ENCODE data around the gene GIT2.
"Not testable (repeated sequence)": the region's sequence is repeated elsewhere in the genome, so short reads cannot be mapped to it uniquely, and the experiment has no call there.

Gene GIT2

DNA sequence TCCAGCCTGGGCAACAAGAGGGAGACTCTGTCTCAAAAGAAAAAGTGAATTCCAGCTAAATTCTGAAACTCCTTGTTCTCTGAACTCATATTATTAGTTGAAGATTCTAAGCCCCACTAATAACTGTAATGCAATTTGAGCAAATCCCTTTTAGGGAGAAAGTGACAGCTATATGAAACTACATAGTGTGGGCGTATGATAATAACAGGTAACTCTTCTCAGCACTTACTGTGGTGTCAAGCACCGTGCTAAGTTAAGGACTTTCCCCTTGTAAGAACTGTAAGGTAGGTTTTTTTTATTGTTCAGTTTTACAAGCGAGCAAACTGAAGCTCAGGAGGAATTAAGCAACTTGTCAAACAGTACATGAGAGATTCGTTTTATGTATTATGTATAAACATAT lies 8.4 kb upstream of the GIT2 start:
- DNase-seq = no peak

DNA sequence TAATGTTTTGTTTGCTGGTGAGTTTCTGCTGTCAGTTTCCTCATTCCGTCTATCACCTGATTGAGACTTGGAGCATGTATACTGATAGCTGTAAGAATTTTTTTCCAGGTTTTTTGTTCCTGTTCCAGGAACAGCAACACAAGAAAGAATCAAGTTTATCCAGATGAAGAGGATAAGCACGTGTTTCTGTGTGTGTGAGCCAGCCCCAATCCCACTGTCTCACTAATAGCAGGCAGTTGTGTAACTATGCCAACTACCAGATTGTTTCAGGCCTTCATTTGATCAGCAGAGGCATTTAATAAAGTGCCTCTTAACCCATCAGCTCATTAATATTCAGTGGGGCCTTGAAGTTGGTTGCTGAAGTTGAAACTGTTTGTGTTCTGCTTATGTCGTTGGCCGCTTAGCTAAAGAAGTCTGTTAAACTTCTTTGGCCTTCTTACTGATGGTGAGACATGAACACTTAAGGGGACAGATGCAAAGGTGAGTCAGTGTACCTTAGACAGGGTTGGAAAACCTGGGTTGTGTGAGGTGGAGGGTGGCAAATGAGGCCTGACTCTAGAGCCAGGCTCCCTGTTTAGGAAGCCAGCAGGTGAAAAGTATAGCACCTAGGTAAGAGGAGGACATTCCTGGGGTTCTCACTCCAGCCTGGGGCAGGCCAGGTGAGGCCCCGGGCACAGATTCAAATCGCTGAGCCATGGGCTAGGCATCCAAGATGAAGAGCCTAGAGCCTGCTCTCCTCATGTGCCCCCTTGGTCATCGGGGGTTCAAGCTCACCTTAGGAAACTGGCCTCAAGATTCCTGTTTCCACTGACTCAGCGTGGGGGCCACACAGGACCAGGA lies 6.7 kb upstream of the GIT2 start:
- no peak for DNase-seq

DNA sequence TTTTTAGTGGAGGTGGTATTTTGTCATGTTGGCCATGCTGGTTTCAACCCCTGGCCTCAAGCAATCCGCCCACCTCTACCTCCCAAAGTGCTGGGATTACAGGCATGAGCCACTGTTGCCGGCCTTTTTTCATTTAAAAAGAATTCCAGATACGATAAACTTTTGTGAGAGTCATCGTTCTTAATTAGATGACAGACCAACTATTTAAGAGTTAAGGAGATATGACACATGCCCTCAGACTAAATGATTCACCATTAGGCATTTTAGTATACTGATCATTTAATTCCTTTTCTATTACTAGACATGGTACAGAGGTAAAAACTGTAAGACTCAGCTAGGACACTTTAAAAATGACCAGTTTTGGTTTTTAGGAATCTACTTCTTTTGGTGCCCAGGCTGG lies 5.4 kb upstream of the GIT2 start:
- no peak for DNase-seq

DNA sequence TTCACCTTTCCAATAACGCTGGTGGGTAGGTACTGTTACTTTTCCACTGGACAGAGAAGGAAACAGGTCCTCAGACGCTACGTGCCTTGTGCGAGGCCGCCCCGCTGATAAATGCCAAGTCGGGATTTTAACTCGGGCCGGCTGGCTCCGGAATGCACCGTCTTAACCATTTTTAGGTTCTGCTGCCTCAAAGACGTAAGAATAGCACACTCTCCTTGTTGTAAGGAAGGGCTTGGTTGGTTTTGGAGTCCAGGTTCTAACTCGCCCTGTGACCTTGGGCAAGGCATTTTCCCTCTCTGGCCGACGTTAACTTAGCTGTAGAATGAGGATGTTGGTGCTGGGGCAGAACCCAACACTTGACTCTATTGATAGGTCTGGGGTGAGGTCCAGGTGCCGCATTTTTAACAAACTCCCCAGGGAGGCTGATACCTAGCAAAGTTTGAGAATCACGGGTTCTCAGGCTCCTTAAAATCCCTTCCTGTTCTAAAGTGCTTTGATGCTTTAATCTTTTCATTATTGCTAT lies 3.9 kb upstream of the GIT2 start:
- DNase-seq = peak; percentile 39

DNA sequence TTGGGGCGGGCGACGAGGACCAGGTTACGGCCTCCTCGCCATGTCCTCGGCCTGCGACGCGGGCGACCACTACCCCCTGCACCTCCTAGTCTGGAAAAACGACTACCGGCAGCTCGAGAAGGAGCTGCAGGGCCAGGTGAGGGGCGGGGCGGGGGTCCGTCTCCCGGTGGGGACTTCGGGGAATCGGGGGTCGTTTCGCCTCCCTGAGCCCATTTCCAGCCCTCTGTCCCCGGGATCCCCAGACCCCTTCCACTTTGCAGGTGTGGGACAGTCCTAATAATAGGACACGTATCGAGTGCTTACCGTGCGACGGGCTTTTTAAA lies 3.4 kb upstream of the GIT2 start:
- no peak for DNase-seq

DNA sequence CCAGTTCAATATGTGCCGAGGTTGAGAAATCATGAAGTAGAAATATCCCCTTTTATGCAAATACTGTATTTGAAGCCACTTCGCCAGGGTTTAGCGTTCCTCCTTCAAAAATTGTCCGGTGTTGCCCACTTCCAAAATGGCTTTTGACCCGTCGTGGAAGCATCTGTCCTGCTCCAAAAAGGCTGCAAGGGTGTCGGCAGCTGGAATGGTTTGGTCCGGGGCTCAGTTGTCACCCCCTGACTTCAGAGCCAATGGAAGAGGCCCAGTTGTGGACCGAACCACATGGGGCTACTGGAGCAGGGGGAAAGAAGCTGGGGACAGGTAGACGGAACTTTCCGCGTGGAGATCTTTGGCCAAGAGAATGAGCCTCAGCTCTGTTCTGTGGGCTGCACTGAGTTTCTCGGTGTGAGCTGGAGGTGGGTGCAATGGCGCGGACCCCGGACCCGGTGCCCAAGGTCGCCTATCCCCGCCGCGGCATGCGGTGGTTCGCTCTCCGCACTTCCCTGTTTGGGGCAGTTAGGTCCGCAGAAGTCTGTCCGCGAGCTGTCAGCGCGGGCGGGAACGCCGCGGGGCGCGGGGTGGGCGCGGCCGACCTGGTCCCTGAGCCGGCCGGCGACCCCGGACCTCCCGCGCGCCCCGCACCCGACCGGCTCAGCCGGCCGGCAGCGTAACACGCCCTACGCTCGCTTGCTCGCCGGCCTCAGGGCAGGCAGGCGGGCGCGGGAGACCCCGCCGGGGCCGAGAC lies 2.9 kb upstream of the GIT2 start, which contains the start of gene ANKRD13A:
TSS of gene ANKRD13A (plus strand) at position 527 of the 745 bp plus-strand sequence. CDS start 259 bp downstream, outside the sequence.
- DNase-seq = peak; percentile 88

DNA sequence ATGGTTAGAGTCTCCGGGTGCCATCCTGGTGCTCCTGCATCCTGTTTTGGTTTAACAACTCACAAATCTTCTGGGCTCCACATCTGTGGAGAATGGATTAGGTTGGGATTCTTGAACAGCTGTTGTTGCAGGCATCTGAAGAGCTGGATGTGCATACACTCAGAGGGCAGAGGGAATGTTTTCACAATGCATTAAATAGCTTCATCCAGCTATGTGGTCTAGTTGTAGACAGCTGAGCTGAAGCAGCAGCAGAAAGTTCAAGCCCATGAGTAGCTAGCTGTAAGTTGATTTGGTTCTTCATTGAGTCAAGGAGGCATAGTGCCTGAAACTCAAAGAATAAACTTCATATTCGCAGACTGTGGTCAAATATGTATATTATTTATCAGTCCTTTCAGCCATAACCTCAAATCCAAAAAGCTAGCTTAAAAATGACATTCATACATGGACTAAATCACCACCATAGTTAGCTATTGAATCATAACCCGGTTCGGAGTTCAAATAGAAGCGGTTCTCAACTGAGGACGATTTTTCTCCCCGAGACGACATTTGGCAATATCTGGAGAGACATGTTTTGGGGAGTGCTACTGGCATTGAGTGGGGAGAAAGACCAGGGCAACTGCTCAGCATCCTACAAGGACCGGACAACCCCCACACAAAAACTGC lies 2.2 kb upstream of the GIT2 start:
- DNase-seq = no peak

DNA sequence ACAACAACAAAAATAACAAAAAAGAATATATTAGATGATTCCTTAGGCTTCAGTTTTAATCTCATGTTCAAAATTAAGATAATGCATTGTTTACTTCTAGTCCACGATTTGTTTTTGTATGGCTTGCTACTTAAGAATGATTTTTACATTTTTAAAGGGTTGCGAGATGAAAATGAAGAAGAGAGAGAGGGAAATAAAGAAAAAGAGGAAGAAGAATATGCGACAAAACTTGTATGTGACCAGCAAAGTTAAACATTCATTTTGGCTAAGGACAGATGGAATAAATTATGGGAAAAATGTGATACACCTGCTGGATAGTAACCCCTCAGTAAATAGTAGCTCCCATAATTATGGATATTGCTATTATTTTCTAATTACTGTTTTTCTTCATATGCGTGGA lies 1.2 kb upstream of the GIT2 start:
- DNase-seq = no peak

DNA sequence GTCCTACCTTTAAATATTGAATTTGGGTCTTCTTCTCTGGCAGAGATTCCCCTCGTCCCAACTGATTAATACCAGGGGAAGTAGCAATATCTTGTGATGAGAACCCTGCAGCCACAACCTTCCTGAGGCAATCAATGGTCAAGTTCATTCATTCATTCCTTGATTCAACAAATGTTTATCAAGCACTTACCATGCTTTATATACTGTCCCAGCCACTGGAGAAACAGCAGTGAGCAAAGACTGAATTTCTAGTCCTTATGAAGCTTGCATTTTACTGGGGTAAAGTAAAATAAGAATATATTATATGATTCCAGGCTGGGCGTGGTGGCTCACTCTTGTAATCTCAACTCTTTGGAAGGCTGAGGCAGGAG lies 300 bp upstream of the GIT2 start:
- no peak for DNase-seq

DNA sequence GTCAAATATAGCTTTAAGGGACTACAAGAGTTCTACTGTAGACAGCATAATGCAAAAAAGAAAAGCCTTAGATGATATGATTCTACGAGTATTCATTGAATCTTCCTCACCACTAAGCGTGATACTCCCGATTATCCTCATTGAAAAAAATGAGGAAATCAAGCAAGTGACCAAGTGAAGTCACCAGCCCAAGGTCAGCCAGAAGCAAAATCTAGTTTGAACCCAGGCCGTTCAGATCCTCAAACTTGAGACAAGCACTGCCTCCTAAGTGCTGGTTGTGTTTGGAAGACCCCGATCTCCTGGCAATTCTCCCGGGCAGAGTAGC lies 845 bp downstream of the GIT2 start:
- DNase-seq = no peak

DNA sequence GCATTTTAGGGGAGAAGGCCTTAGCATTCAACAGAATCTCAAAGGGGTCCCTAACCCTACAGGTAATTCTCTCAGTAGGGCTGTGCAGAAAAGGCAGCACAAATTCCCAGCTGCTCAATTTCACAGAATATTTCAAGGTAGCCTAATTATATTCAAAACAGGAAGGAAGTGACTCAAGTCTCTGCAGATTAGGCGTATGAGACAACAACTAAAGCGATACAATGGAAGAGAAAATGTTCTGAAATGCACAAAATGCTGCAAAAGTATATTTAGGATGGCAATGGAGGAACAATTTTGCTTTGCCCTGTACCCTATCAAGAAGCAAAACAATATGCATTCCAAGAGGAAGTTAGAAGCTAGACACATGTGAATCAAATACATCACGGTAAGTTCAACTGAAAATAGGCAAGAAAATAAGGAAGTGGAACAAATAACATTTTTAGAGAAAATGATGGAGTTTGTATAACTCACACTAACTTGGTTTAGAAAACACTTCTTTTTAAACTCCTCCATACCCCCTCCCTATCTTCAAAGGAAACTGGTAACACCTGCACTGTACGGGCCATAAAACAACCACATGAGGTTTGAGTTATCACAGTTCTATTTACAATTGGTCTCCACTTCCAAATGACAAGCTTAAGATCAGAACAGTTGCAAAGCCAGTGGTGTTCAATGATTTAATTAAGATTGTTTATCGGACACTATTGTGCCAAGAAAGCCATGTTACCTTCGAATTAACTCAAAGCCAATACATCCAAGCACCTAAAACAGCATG lies 1.6 kb downstream of the GIT2 start:
- no peak for DNase-seq

DNA sequence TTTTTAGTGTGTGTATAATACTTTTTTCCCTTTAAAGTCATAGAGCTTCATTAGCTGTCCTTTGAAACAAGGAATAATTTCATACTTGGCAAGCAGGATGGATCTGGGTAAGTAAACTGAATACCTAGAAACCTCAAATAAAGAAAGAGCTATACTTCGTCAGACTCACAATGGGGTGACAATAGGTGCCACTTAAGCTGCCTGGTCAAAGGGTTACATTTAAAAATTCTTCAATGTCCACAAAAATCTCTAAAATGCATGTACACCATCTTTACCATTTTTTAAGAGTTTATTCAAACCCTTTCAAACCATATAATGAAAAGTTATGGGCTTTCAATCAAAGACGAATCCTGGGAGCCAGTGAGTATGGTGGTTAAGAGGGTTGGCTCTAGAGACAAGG lies 3.1 kb downstream of the GIT2 start:
- no peak for DNase-seq

DNA sequence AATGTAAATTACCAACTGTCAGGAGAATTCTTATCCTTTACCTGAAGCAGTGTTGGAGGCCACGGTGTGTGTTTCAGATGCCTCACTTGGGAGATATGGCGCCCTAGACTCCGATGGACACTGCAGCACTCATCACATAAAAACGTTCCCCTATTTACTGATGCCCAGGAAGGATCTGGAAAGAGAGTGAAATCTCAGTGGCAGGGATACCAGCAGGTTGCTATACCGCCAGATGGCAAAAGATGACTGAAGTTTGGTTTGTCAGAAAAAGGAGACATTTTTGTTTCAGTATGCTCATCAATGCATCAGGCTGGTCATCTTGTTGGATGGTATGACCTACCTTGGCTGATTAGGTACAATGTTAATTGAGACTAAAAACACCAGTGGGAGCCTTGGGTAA lies 4.6 kb downstream of the GIT2 start:
- DNase-seq = no peak

DNA sequence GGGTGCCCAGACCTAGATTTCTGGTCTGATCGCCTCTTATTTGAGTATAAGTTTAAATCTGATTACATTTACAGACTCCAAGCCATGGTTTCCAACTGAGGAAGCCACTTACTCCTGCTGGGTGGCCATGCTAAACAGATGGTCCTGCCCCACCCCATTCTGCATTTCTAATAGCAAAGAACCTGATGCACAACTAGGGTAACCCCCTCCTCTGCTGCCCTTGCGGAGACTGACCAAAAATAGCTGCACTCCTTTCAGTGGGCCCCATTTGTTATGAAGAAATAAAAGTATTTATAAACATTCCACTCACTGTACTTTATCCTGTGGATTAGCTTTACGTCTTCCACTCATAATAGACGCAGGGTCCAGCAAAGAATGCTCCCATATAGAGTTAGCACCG lies 6.8 kb downstream of the GIT2 start:
- DNase-seq = no peak

DNA sequence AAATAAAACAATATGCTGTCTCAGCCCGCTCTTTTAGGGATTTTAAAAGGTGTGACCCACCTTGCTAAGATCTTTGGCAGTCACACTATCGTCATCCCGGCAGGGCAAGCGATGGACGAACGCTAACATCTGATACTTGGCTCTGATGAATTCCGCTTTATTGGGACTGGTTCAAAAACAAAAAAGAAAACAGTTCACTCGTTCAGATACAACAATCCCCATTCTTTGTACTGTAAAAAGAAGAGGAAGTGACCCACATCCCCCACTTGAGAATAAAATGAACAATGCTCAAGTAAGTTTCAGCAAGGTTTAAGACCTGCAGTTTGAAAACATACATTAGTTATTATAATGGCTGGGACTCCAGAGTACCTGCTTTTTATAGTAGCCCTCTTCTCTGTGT lies 7.3 kb downstream of the GIT2 start:
- DNase-seq = no peak

DNA sequence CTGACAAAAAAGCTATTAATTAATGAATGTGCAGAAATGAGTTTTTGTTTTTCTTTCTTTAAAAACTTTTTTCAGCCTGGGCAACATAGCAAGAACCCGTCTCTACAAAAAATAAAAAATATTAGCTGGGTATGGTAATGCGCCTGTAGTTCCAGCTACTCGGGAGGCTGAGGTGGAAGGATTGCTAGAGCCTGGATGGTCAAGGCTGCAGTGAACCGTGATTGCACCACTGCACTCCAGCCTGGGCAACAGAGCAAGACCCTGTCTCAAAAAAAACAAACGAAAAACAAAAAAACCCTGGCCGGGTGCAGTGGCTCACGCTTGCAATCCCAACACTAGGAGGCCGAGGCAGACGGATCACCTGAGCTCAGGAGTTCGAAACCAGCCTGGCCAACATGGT lies 7.9 kb downstream of the GIT2 start:
- DNase-seq = no peak

DNA sequence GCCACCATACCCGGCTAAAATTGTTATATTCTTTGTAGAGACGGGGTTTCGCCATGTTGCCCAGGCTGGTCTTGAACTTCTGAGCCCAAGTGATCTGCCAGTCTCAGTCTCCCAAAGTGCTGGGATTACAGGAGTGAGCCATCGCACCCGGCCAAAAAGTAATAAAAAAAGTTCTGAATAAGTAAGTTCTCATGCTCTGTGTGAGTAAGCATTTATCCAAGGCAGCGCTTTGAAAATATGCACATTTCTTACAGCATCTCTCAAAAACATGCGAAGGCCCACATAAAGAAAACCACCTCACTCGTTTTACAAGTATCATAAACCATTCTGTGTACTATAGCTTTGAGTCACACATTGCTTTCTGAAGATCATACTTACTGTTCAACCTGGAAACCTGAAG lies 8.6 kb downstream of the GIT2 start:
- DNase-seq = no peak

DNA sequence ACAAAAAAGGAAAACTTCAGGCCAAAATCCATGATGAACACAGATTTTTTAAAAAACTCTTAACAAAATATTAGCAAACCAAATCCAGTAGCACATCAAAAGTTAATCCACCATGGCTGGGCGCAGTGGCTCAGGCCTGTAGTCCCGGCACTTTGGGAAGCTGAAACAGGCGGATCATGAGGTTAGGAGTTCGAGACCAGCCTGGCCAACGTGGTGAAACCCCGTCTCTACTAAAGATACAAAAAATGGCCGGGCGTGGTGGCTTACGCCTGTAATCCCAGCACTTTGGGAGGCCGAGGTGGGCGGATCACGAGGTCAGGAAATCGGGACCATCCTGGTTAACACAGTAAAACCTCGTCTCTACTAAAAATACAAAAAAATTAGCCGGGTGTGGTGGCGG lies 9.9 kb downstream of the GIT2 start:
- not testable (repeated sequence) for DNase-seq

DNA sequence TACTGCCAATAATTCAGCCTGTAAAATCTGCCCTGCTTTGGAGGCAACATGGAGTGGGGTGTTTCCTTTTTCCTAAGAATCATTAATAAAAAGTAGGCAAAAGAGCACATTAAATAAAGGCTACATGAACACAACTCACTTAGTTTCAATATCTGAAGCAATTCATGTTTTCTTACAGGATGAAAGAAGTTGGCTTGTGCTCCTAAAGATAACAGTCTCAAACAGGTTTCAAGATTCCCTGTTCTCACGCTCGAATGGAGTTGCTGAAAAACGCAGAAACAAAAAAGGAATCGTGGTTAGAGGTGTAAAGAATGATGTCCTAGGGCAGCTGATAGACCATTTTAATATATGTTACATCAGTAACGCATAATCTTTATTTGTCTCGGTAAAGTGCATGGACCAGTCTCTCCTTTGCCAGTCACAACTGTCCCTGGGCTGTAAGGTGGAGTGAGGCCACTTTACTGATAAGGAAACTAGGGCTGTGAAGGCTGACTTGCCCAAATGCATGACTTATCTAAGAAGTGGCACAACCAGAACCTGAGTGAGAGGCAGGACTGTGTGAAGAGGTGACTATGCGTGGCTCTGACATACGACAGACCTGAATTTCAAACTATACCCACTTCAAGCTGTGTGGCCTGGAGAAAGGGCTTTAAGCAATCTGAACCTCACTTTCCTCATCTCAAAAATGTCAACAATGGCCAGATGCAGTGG lies 12.6 kb downstream of the GIT2 start:
- no peak for DNase-seq

DNA sequence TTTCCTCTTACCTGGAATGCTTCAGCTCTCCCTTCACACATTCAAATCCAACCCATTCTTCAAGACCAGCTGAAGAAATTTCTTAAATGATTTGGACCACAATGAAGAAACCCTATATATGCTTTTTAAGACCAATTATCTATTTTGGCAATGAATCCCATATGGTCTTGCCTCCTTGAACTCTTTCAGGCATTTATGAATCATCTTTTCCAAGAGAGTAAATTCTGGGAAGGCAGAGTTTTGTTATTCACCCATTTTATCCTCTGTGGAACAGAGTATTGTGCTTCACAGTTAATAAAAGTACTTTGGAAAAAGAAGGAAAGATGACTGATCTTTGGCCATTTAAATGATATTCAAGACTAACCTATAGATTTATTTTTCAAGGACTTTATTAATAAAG lies 14.0 kb downstream of the GIT2 start:
- DNase-seq = no peak

DNA sequence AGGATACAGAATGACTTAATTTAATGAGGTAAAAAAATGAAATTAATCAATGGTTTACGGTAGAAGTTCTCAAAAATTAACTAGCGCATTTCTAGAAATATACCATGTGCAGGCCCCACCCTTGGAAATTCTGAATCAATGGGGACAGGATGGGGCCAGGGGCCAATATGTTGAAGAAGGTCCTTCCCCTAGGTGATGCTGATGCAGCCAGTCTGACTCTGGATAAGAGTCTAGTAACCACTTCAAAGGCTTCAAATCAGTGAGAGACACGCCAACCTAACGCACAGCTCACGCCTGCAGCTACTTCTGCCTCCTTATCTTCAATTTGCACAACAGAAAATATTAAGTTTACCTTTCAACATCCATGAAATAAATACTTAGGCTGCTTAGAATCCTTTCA lies 14.9 kb downstream of the GIT2 start:
- DNase-seq = peak; percentile 66

DNA sequence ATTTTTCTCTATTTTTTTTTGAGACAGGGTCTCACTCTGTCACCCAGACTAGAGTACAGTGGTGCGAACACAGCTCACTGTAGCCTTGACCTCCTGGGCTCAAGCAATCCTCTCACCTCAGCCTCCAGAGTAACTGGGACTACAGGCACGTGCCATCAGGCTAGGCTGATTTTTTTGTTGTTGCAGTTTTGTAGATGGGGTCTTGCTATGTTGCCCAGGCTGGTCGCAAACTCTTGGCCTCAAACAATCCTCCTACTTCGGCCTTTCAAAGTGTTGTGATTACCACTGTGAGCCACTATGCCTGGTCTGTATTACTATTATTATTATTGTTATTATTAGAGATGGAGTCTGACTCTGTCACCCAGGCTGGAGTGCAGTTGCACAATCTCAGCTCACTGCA lies 23.3 kb downstream of the GIT2 start:
- DNase-seq = no peak

DNA sequence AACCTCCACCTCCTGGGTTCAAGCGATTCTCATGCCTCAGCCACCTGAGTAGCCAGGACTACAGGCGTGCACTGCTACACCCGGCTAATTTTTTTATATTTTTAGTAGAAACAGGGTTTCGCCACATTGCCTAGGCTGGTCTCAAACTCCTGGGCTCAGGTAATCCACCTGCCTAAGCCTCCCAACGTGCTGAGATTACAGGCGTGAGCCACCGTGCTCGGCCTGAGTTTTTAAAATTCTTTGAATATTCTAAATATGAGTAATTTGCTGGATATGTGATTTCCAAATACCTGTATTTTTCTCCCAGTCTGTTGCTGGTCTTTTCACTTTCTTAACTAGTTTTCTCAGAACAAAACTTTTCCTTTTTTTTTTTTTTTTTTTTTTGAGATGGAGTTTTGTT lies 27.4 kb downstream of the GIT2 start:
- DNase-seq = no peak
